Activated T-helper 17 cell treated with anti-CD3 and anti-CD28 coated beads, Interleukin-2, amount 50 U/mL, for 72 hours (primary cell): Measurements from ENCODE around the gene CWF19L2. TPM values are rescaled to one million over a fixed set of nuclear protein-coding genes. Genes with fewer than 3 reads are reported as not detected.
A peak's percentile ranks its signal among the peaks of the same experiment; 100 is the strongest.
"Not testable (repeated sequence)": the region's sequence is repeated elsewhere in the genome, so short reads cannot be mapped to it uniquely, and the experiment has no call there.

Experiments
- ATAC-seq: fragments of 150-1000 bp; cut with Tn5 transposase; replicated peaks from 2 replicates; pipeline ENCODE4 v1.10.0; 2021; ENCODE audit warnings: mild to moderate bottlenecking, moderate library complexity
- H3K27ac Mint-ChIP-seq: one replicate; pipeline ENCODE4 v1.8.0; 2022; ENCODE audit warnings: mixed read lengths
- H3K27me3 Mint-ChIP-seq: one replicate; pipeline ENCODE4 v1.8.0; 2022; ENCODE audit warnings: mixed read lengths
- H3K36me3 Mint-ChIP-seq: one replicate; pipeline ENCODE4 v1.8.0; 2022; ENCODE audit warnings: low read depth, mild to moderate bottlenecking, mixed read lengths
- H3K4me1 Mint-ChIP-seq: one replicate; pipeline ENCODE4 v1.8.0; 2022; ENCODE audit warnings: mixed read lengths
- H3K4me3 Mint-ChIP-seq: one replicate; pipeline ENCODE4 v1.8.0; 2022; ENCODE audit warnings: mild to moderate bottlenecking, mixed read lengths
- H3K9me3 Mint-ChIP-seq: one replicate; pipeline ENCODE4 v1.8.0; 2022; ENCODE audit warnings: mixed read lengths
- total RNA-seq, 2 donors: library from RNA; stranded (reverse); gene quantifications; one replicate each; pipeline ENCODE4 v1.2.3, GENCODE V29; 2022

Gene CWF19L2
- total RNA-seq, 2 donors from 2014 or later, result 14.3 to 15.1 TPM

DNA sequence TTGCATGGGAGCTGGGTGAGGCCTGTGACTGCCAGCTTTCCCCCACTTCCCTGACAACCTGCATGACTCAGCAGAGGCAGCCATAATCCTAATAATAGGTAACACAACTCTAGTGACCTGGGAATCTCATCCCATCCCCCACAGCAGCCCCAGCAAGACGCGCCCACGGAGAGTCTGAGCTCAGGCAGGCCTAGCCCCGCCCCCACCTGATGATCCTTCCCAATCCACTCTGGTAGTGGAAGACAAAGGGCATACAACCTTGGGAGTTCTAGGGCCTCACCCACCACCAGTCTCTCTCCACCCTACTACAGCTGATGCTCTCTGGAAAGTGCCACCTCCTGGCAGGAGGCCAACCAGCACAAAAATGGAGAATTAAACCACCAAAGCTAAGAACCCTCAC is 60.3 kb downstream of the CWF19L2 start:
- Mint-ChIP-seq H3K27ac (no peak overlapping the region), H3K27me3 (no peaks in the 10 kb centered on the region), H3K4me1 (no peaks in the 10 kb centered on the region), H3K4me3 (no peak overlapping the region), H3K36me3 (peaks cover 75% of the 10 kb centered on the region), H3K9me3 (no peaks in the 10 kb centered on the region)
- ATAC-seq, result no peak

DNA sequence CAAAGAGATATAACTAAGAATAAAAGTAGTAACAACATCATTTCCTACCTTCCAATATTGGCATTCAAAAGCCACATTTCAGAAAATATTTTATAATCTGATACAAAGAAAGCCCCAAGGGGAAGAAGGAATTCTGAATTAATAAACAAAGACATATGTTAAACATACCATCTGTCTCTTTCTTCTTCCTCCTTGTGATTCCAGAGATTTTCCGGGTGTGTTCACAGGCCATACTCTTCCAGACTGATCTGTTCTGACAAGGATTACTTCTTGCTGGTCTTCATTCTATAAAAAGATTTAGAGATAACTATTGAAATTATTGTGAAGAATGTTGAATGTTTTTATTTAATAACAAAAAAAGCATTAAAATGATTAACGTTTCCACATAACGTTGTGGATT is 65.0 kb downstream of the CWF19L2 start:
- ATAC-seq, result no peak
- Mint-ChIP-seq H3K4me3 (no peak overlapping the region), H3K9me3 (no peaks in the 10 kb centered on the region), H3K27ac (no peak overlapping the region), H3K27me3 (no peaks in the 10 kb centered on the region), H3K4me1 (peaks cover 9% of the 10 kb centered on the region), H3K36me3 (peaks cover 77% of the 10 kb centered on the region)

- not testable (repeated sequence) for H3K27ac Mint-ChIP-seq, H3K27me3 Mint-ChIP-seq, H3K4me3 Mint-ChIP-seq, H3K9me3 Mint-ChIP-seq, ATAC-seq
- peaks cover 81% of the 10 kb centered on the region for H3K36me3 Mint-ChIP-seq
- peaks cover 22% of the 10 kb centered on the region for H3K4me1 Mint-ChIP-seq
Measured at GRCh38 chr11:107390701-107391100, 66.9 kb downstream of the CWF19L2 start.

- Mint-ChIP-seq H3K36me3 (peaks cover 76% of the 10 kb centered on the region), H3K27me3 (no peaks in the 10 kb centered on the region), H3K4me3 (no peak overlapping the region), H3K4me1 (peaks cover 22% of the 10 kb centered on the region), H3K9me3 (no peaks in the 10 kb centered on the region), H3K27ac (peak overlapping the region; percentile 10)
- no peak for ATAC-seq
Measured at GRCh38 chr11:107387666-107388065, 70.0 kb downstream of the CWF19L2 start.

DNA sequence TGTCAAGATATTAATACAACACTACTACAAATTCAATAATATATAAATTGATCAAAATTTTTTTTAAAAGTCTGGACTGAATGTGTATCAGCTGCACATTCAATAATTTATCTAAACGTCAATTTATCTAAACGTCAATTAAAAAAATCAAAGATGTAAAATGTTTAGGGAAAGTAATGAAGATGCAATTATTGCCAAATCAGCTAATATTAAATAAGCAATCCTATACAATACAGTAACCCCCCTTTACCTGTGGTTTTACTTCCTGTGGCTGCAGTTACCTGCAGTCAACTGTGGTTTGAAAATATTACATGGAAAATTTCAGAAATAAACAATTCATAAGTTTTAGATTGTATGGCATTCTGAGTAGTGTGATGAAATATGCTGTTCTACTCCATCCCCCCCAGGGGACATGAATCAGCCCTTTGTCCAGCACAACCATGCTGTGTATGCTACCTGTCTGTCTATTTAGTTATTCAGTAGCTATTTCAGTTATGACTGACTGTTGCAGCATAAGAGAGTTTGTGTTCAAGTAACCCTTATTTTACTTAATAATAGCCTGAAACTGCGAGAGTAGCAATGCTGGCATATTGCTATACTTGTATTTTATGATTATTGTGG is 72.2 kb downstream of the CWF19L2 start:
- no peak overlapping the region for H3K4me3 Mint-ChIP-seq
- H3K27ac Mint-ChIP-seq, result no peak overlapping the region
- ATAC-seq, result no peak
- peaks cover 71% of the 10 kb centered on the region for H3K36me3 Mint-ChIP-seq
- no peaks in the 10 kb centered on the region for H3K27me3 Mint-ChIP-seq
- no peaks in the 10 kb centered on the region for H3K9me3 Mint-ChIP-seq
- H3K4me1 Mint-ChIP-seq, result peaks cover 22% of the 10 kb centered on the region

DNA sequence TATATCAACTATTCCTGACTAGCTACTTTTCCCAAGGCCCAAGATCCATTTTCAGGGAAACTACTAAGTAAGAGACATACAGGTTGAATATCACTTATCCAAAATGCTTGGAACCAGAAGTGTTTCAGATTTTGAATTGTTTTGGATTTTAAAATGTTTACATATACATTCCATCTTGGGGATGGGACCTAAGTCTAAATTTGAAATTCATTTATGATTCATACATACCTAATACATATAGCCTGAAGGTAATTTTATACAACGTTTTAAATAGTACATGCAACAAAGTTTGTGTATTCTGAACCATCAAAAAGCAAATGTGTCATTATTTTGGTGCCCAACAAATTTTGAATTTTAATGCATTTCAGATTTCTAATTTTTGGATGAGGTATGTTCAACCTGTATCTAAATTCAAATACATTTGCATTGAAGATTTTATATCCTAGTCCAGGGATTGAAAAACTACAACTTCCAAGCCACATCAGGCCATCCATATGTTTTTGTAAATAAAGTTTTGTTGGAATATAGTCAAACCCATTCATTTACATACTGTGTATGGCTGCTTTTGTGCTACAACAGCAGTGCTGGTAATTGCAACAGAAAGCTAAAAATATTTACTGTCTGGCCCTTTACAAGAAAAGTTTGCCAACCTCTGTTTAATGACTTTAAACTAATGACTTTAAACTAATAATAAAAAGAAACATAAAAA is 73.3 kb downstream of the CWF19L2 start:
- H3K27me3 Mint-ChIP-seq, result no peaks in the 10 kb centered on the region
- no peak overlapping the region for H3K4me3 Mint-ChIP-seq
- H3K27ac Mint-ChIP-seq, result no peak overlapping the region
- no peak for ATAC-seq
- peaks cover 17% of the 10 kb centered on the region for H3K4me1 Mint-ChIP-seq
- H3K36me3 Mint-ChIP-seq, result peaks cover 62% of the 10 kb centered on the region
- H3K9me3 Mint-ChIP-seq, result no peaks in the 10 kb centered on the region

- Mint-ChIP-seq H3K27ac (no peak overlapping the region), H3K36me3 (peaks cover 17% of the 10 kb centered on the region), H3K9me3 (no peaks in the 10 kb centered on the region), H3K4me3 (no peak overlapping the region), H3K4me1 (peaks cover 12% of the 10 kb centered on the region), H3K27me3 (no peaks in the 10 kb centered on the region)
- no peak for ATAC-seq
Measured at GRCh38 chr11:107372439-107372838, 85.2 kb downstream of the CWF19L2 start.

- Mint-ChIP-seq H3K9me3 (no peaks in the 10 kb centered on the region), H3K4me3 (no peak overlapping the region), H3K27me3 (no peaks in the 10 kb centered on the region), H3K27ac (peak overlapping the region; percentile 33), H3K36me3 (peaks cover 17% of the 10 kb centered on the region), H3K4me1 (peaks cover 12% of the 10 kb centered on the region)
- no peak for ATAC-seq
Measured at GRCh38 chr11:107370390-107370789, 87.2 kb downstream of the CWF19L2 start.

- H3K4me1 Mint-ChIP-seq, result no peaks in the 10 kb centered on the region
- H3K27ac Mint-ChIP-seq, result no peak overlapping the region
- H3K9me3 Mint-ChIP-seq, result no peaks in the 10 kb centered on the region
- H3K36me3 Mint-ChIP-seq, result peaks cover 32% of the 10 kb centered on the region
- H3K27me3 Mint-ChIP-seq, result no peaks in the 10 kb centered on the region
- no peak for ATAC-seq
- no peak overlapping the region for H3K4me3 Mint-ChIP-seq
Measured at GRCh38 chr11:107359701-107360100, 97.9 kb downstream of the CWF19L2 start.

GRCh38 chr11:107357877-107358276 is 99.7 kb downstream of the CWF19L2 start:
- no peak for ATAC-seq
- H3K27ac Mint-ChIP-seq, result no peak overlapping the region
- peaks cover 48% of the 10 kb centered on the region for H3K36me3 Mint-ChIP-seq
- no peaks in the 10 kb centered on the region for H3K9me3 Mint-ChIP-seq
- no peaks in the 10 kb centered on the region for H3K4me1 Mint-ChIP-seq
- no peaks in the 10 kb centered on the region for H3K27me3 Mint-ChIP-seq
- H3K4me3 Mint-ChIP-seq, result no peak overlapping the region

- Mint-ChIP-seq H3K4me3 (no peak overlapping the region), H3K36me3 (peaks cover 52% of the 10 kb centered on the region), H3K4me1 (no peaks in the 10 kb centered on the region), H3K27me3 (no peaks in the 10 kb centered on the region), H3K9me3 (no peaks in the 10 kb centered on the region), H3K27ac (no peak overlapping the region)
- ATAC-seq, result peak; percentile 47
Measured at GRCh38 chr11:107354780-107355179, 102.8 kb downstream of the CWF19L2 start.

DNA sequence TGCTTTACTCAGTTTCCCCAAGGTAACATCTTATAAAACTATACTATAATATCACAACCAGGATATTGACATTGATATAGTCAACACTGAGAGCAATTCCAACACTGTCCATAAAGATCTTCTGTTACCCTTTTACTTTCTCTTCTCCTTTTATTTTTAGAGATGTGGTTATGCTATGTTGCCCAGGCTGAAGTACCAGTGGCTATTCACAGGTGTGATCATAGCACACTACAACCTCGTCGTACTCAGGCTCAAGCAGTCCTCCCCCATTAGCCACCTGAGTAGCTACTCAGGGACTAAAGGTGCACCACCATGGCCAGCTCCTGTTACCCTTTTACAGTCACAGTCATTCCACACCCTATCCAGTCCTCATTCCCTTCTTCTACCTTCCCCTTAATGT is 119.7 kb downstream of the CWF19L2 start:
- H3K4me1 Mint-ChIP-seq, result no peaks in the 10 kb centered on the region
- H3K9me3 Mint-ChIP-seq, result no peaks in the 10 kb centered on the region
- no peaks in the 10 kb centered on the region for H3K27me3 Mint-ChIP-seq
- no peak for ATAC-seq
- H3K4me3 Mint-ChIP-seq, result no peak overlapping the region
- peaks cover 32% of the 10 kb centered on the region for H3K36me3 Mint-ChIP-seq
- no peak overlapping the region for H3K27ac Mint-ChIP-seq

DNA sequence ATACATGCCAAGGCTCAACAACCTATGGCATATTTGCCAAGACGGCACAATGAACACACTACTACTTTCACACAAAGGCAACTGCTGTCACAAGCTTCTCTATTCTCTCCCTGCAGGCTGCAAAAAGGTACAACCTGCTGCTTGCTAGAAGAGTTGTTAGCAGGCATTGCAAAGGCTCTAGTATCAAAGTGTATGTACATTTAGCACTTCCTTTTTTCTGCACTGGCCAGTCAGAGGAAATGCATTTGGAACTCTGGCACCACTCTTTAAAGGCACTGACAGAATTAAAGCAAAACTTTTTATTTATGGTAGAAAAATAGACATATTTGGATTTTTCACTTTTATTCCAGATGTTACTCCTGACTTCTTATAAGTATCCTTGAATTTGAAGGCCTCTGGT is 125.9 kb downstream of the CWF19L2 start:
- no peak overlapping the region for H3K4me3 Mint-ChIP-seq
- no peaks in the 10 kb centered on the region for H3K9me3 Mint-ChIP-seq
- peaks cover 79% of the 10 kb centered on the region for H3K36me3 Mint-ChIP-seq
- no peaks in the 10 kb centered on the region for H3K27me3 Mint-ChIP-seq
- no peaks in the 10 kb centered on the region for H3K4me1 Mint-ChIP-seq
- H3K27ac Mint-ChIP-seq, result no peak overlapping the region
- no peak for ATAC-seq

- peaks cover 92% of the 10 kb centered on the region for H3K36me3 Mint-ChIP-seq
- H3K4me3 Mint-ChIP-seq, result no peak overlapping the region
- no peak for ATAC-seq
- no peaks in the 10 kb centered on the region for H3K4me1 Mint-ChIP-seq
- no peak overlapping the region for H3K27ac Mint-ChIP-seq
- H3K27me3 Mint-ChIP-seq, result no peaks in the 10 kb centered on the region
- H3K9me3 Mint-ChIP-seq, result peaks cover 2% of the 10 kb centered on the region
Measured at GRCh38 chr11:107329164-107329563, 128.5 kb downstream of the CWF19L2 start.

DNA sequence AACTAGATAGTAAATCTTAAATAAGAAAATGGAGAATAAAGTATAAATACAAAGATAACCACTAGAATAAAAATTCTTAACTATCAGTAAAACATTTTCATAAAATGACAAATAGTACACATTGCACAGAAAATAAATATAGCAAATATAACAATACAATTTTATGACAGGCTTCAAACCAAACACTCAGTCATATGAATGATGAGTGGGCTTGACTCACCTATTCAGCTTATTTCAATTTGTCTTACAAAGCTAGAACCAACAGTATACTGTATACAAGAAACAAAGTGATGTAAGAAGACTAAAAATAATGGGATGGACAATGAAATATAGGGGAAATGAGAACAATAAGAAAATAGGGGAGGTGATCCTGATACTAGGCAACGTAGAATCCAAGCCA is 141.2 kb downstream of the CWF19L2 start:
- Mint-ChIP-seq H3K9me3 (peaks cover 15% of the 10 kb centered on the region), H3K27ac (no peak overlapping the region), H3K4me1 (no peaks in the 10 kb centered on the region), H3K36me3 (peaks cover 40% of the 10 kb centered on the region), H3K4me3 (no peak overlapping the region), H3K27me3 (no peaks in the 10 kb centered on the region)
- no peak for ATAC-seq
